GM19328 (cell line): ENCODE measurements around the gene PAQR8.
A peak's percentile ranks its signal among the peaks of the same experiment; 100 is the strongest.
"Not testable (repeated sequence)": the region's sequence is repeated elsewhere in the genome, so short reads cannot be mapped to it uniquely, and the experiment has no call there.

Experiments
- ATAC-seq: cut with Tn5 transposase; IDR thresholded peaks from one replicate; pipeline ENCODE4 v1.9.1; 2021; ENCODE audit warnings: mild to moderate bottlenecking, moderate library complexity; ENCODE audit not compliant: unreplicated experiment

Gene PAQR8

GRCh38 chr6:52375780-52376556, 14.0 kb downstream of the PAQR8 start:
- no peak for ATAC-seq

- no peak for ATAC-seq
Measured at GRCh38 chr6:52376763-52377162, 14.8 kb downstream of the PAQR8 start.

GRCh38 chr6:52377538-52378221, 15.7 kb downstream of the PAQR8 start:
- ATAC-seq = no peak

- no peak for ATAC-seq
Measured at GRCh38 chr6:52381249-52381648, 19.3 kb downstream of the PAQR8 start.

- no peak for ATAC-seq
Measured at GRCh38 chr6:52384145-52384766, 22.3 kb downstream of the PAQR8 start.

- ATAC-seq = no peak
Measured at GRCh38 chr6:52385074-52385473, 23.1 kb downstream of the PAQR8 start.

- ATAC-seq = not testable (repeated sequence)
Measured at GRCh38 chr6:52388119-52388518, 26.2 kb downstream of the PAQR8 start.

GRCh38 chr6:52388790-52389189, 26.8 kb downstream of the PAQR8 start:
- no peak for ATAC-seq

- no peak for ATAC-seq
Measured at GRCh38 chr6:52389264-52389625, 27.3 kb downstream of the PAQR8 start.

GRCh38 chr6:52389626-52390360, 27.8 kb downstream of the PAQR8 start:
- ATAC-seq = peak; percentile 55

- peak; percentile 42 for ATAC-seq
Measured at GRCh38 chr6:52390361-52390727, 28.4 kb downstream of the PAQR8 start.

- no peak for ATAC-seq
Measured at GRCh38 chr6:52391599-52391998, 29.6 kb downstream of the PAQR8 start.

GRCh38 chr6:52392944-52393343, 31.0 kb downstream of the PAQR8 start:
- no peak for ATAC-seq

GRCh38 chr6:52393780-52394179, 31.8 kb downstream of the PAQR8 start:
- no peak for ATAC-seq

GRCh38 chr6:52394251-52394666, 32.3 kb downstream of the PAQR8 start:
- ATAC-seq = peak; percentile 40

GRCh38 chr6:52395969-52396368, 34.0 kb downstream of the PAQR8 start:
- ATAC-seq = no peak

GRCh38 chr6:52399511-52400312, 37.8 kb downstream of the PAQR8 start:
- ATAC-seq = no peak

GRCh38 chr6:52400313-52401041, 38.5 kb downstream of the PAQR8 start:
- no peak for ATAC-seq

GRCh38 chr6:52403086-52403485, 41.1 kb downstream of the PAQR8 start:
- ATAC-seq = no peak

- ATAC-seq = no peak
Measured at GRCh38 chr6:52403627-52404026, 41.7 kb downstream of the PAQR8 start.
